ENCODE results near the gene MAB21L4.

GRCh38 chr2:240919786-240920782, 24.1 kb upstream of the MAB21L4 start:
- TF ChIP-seq POLR2A (IDR thresholded peaks at IDR 0.05) (no peak), CTCF (IDR thresholded peaks at IDR 0.05) (no peak)

All from thyroid gland (tissue), 4 donors.